Measurements from ENCODE around the gene NFIB. TPM values are rescaled to one million over a fixed set of nuclear protein-coding genes. Genes with fewer than 3 reads are reported as not detected.

NFIB gene
- total RNA-seq, 4 donors from 2014 or later = 85.3 to 173 (median 115) TPM

DNA sequence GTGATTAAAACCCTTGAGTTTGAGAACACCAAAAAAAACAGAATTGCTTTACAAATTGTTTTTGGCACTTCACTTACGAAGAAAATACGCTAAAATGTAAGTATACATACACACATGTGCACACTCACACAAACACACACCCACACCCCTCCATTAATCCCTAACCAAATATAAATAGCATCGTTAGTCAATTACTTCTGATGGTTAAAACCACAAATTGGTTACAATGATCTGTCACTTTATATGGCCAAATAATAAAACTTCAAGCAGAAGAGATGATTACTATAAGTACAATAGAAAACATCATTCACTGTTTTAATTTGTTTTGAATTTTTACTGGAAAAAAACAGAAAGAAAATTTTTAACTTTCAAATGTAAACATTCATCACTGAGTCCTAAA, 103.5 kb downstream of the NFIB start:
- Histone ChIP-seq H3K27me3 (no peaks in the 10 kb centered on the region), H3K4me3 (no peak overlapping the region), H3K9me3 (no peaks in the 10 kb centered on the region), H3K4me1 (peaks cover 0 to 4% of the 10 kb centered on the region in 2 donors), H3K36me3 (no peaks in the 10 kb centered on the region), H3K27ac (no peak overlapping the region)
- DNase-seq = no peak
- no peak for TF ChIP-seq POLR2A (IDR thresholded peaks at IDR 0.05)
- no peak for TF ChIP-seq CTCF (IDR thresholded peaks at IDR 0.05)
- intact Hi-C loops (cut with DNase I; ENCODE audit: low total_unique reads) = no loop called here

GRCh38 chr9:14209399-14210345, 104.3 kb downstream of the NFIB start:
- H3K4me3 ChIP-seq = no peak overlapping the region
- TF ChIP-seq POLR2A (IDR thresholded peaks at IDR 0.05) (no peak), CTCF (IDR thresholded peaks at IDR 0.05) (no peak)
- H3K4me1 ChIP-seq = peaks cover 0 to 4% of the 10 kb centered on the region in 2 donors
- DNase-seq = no peak
- H3K9me3 ChIP-seq = no peaks in the 10 kb centered on the region
- no peak overlapping the region for H3K27ac ChIP-seq
- H3K36me3 ChIP-seq = no peaks in the 10 kb centered on the region
- intact Hi-C loops (cut with DNase I; ENCODE audit: low total_unique reads) = no loop called here
- H3K27me3 ChIP-seq = no peaks in the 10 kb centered on the region

DNA sequence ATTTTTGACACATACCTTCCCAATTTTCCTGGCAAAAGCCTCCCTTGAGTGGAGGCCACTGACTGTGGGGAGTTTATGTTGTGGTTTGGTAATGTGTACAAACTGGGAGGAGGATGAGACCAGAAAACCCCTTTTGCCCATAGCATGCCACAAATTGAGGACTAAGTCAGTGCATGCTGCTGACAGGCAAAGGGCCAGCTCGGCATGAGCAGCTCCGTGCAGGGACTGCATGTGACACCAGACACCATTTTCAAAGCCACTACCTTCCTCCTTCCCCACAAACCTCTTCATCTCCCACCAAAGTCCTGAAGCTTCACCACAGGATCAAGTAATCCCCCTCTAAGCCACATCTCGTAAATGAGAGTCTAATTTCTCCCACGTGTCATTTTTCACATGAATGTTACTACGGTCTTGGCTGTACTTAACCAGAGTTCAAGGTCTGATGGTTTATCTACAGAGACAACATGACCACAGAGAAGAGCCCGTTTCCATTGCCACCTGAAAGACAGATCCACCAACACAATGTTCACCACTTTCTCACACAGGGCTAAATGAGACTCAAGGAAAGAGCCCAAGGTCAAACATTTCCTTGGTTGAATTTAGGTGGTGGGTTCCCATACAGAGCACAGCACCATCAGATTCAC, 106.5 kb downstream of the NFIB start:
- TF ChIP-seq CTCF (IDR thresholded peaks at IDR 0.05) = no peak
- TF ChIP-seq POLR2A (IDR thresholded peaks at IDR 0.05) = no peak
- H3K27ac ChIP-seq = no peak overlapping the region
- no peak overlapping the region for H3K4me3 ChIP-seq
- no peaks in the 10 kb centered on the region for H3K9me3 ChIP-seq
- intact Hi-C loops (cut with DNase I; ENCODE audit: low total_unique reads) = no loop called here
- peaks cover 0 to 4% of the 10 kb centered on the region in 2 donors for H3K4me1 ChIP-seq
- H3K36me3 ChIP-seq = no peaks in the 10 kb centered on the region
- H3K27me3 ChIP-seq = no peaks in the 10 kb centered on the region
- no peak for DNase-seq

DNA sequence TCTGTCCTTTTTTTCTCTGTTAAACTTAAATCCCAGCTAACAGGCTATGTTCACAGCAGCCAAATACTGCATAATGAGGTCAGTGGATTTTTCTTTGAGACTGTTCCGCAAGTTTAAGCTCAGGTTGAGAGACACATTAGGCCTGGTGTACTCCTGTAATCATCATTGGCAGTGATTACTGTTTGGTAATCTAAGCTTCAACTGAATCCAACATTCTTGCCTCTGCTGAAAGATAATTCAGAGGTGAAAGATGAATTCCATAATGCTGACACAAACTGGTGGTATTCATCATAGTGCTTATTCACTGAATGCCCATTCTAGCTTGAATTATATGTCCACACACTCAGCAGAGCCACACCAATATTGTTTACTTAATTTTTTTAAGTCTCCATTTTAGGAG, 108.5 kb downstream of the NFIB start:
- intact Hi-C loops (cut with DNase I; ENCODE audit: low total_unique reads) = no loop called here

More for the DNA sequence above, 108.5 kb downstream of the NFIB start:
- Histone ChIP-seq H3K4me3 (no peak overlapping the region), H3K36me3 (no peaks in the 10 kb centered on the region), H3K27me3 (no peaks in the 10 kb centered on the region), H3K9me3 (no peaks in the 10 kb centered on the region), H3K27ac (peak overlapping the region; percentile 13 to 43), H3K4me1 (peaks cover 0 to 4% of the 10 kb centered on the region in 2 donors)
- TF ChIP-seq CTCF (IDR thresholded peaks at IDR 0.05) = no peak
- no peak for DNase-seq

Measured in uterus (tissue), 4 donors.